ENCODE results near the gene RASSF5.

DNA sequence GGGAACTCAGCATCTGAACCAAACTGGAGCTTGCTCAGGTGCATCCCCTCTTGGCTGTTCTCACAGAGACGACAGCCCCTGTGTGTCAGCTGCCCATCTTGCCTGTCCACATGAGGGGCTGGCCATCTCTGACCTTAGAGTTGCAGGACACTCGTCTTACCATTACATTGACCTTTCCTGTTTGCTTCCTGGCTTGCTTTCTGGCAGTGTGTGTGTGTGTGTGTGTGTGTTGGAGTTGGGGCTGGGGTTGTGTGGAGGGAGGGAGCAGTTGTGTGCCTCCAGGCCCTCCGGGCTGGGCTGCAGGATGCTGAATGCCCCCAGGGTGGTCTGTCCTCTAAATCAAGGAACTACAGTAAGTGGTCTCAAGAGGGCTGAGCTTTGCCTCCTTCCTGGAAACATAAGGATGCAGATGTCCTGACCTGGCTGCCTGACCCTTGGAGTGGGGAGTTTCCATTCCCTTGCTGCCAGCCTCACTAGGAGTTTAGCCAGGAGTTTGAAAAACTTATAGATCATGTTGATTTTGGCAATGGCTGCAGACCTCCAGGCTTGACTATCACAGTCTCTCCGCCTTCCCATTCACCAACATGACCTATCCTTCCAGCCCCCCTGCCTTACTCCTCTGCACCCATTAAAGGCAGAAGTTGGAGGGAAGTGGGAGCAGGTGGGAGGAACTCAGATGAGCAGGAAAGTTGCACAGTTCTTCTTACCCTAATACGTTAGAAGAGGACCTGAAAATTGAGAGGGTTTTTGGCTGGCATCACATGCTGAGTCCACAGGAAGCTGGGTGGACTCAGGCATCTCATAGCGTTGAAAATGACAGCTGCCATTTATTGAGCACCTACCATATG, 19.0 kb downstream of the RASSF5 start:
- no peak for TF ChIP-seq EZH2 (IDR thresholded peaks at IDR 0.05; ENCODE audit: borderline replicate concordance, insufficient read depth, low read depth, low read length, poor library complexity, severe bottlenecking)
- TF ChIP-seq, protein P1, sequence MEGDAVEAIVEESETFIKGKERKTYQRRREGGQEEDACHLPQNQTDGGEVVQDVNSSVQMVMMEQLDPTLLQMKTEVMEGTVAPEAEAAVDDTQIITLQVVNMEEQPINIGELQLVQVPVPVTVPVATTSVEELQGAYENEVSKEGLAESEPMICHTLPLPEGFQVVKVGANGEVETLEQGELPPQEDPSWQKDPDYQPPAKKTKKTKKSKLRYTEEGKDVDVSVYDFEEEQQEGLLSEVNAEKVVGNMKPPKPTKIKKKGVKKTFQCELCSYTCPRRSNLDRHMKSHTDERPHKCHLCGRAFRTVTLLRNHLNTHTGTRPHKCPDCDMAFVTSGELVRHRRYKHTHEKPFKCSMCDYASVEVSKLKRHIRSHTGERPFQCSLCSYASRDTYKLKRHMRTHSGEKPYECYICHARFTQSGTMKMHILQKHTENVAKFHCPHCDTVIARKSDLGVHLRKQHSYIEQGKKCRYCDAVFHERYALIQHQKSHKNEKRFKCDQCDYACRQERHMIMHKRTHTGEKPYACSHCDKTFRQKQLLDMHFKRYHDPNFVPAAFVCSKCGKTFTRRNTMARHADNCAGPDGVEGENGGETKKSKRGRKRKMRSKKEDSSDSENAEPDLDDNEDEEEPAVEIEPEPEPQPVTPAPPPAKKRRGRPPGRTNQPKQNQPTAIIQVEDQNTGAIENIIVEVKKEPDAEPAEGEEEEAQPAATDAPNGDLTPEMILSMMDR (IDR thresholded peaks at IDR 0.05): no peak

Measured in B cell (primary cell).